ENCODE data around the gene SSBP3.

Gene SSBP3

DNA sequence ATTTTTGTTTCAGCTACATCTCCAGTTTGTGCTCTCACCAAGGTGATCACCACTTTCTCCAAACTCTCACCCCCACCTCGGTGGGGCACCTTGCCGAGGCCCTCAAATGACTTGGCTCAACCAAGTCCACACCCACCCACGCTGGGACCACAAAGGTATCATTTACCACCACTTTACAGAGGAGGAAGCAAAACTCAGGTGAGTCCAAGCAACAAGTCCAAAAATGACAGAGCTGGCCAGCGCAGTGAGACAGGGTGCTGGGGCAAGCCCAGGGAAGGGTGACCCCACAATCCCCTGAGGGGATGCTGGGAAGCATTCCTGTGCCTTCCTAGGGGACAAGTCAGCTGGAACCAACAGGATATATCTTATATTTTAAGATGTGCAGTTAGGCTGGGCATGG is 24.7 kb downstream of the SSBP3 start:
- H3K4me3 ChIP-seq (ENCODE audit: low read depth, low read length), result no peak overlapping the region
- TF ChIP-seq, protein P1, sequence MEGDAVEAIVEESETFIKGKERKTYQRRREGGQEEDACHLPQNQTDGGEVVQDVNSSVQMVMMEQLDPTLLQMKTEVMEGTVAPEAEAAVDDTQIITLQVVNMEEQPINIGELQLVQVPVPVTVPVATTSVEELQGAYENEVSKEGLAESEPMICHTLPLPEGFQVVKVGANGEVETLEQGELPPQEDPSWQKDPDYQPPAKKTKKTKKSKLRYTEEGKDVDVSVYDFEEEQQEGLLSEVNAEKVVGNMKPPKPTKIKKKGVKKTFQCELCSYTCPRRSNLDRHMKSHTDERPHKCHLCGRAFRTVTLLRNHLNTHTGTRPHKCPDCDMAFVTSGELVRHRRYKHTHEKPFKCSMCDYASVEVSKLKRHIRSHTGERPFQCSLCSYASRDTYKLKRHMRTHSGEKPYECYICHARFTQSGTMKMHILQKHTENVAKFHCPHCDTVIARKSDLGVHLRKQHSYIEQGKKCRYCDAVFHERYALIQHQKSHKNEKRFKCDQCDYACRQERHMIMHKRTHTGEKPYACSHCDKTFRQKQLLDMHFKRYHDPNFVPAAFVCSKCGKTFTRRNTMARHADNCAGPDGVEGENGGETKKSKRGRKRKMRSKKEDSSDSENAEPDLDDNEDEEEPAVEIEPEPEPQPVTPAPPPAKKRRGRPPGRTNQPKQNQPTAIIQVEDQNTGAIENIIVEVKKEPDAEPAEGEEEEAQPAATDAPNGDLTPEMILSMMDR (IDR thresholded peaks at IDR 0.05; ENCODE audit: low read depth, low read length), result no peak

DNA sequence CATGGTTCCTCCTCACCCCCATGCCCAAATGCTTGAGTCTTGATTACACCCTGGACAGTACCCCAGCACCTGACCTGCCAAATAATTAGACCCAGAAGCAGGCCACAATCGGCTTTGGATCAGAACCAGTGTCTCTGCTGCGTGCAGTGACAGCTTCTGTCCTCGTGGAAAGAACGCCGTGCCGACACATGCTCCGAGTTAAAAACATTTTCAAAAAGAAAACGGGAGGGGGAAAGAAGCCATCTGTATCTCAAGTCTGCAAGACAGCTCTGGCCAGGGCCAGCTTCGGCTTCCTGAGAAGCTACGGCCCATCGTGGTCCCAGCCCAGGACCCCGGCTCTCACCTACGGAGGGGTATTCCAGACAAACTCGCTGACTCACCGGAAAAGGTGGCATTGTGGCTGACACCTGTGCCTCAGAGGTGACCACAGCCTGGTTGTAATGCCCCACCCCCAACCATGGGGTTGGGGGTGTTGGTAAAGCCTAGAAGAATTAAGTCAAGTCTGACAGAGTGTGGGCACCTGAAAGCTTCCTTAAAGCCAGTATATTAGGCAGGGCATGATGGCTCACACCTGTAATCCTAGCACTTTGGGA is 25.8 kb downstream of the SSBP3 start:
- TF ChIP-seq, protein P1 (IDR thresholded peaks at IDR 0.05; ENCODE audit: low read depth, low read length), result no peak
- H3K4me3 ChIP-seq (ENCODE audit: low read depth, low read length), result no peak overlapping the region

DNA sequence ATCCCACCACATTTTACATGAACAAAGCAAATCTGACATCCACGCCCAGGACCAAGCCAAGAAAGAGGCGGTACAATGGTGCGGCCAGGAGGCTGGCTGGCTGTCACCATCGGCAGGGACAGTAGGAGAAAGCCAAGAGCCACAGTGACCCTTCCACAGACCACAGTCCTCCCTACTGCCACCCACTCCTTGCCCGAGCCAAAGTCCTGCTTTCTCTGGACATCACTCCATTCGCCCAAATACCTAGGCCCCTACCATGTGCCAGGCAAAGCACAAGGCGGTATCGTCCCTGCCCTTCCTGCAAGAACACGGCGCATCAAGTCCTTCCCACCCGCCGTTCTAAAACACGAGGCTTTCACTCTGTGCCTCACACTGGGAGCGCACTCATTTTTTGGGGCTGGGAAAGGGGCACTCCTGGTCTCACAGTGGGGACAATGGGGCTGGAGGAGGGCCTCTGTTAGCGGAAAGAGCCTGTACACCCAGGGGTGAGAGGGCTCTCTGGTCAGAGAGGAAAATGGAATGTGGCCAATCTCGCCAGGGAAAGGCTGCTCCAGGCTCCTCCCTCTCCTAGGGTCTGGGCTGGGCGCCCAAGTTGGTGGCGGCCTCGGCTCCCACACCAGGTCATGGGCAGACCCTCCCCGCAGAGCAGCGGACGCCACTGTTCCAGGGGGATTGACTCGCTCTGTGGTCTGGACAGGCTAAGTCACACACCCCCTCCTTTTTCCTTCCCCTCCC is 26.5 kb downstream of the SSBP3 start:
- no peak overlapping the region for H3K4me3 ChIP-seq (ENCODE audit: low read depth, low read length)
- TF ChIP-seq, protein P1 (IDR thresholded peaks at IDR 0.05; ENCODE audit: low read depth, low read length), result no peak

DNA sequence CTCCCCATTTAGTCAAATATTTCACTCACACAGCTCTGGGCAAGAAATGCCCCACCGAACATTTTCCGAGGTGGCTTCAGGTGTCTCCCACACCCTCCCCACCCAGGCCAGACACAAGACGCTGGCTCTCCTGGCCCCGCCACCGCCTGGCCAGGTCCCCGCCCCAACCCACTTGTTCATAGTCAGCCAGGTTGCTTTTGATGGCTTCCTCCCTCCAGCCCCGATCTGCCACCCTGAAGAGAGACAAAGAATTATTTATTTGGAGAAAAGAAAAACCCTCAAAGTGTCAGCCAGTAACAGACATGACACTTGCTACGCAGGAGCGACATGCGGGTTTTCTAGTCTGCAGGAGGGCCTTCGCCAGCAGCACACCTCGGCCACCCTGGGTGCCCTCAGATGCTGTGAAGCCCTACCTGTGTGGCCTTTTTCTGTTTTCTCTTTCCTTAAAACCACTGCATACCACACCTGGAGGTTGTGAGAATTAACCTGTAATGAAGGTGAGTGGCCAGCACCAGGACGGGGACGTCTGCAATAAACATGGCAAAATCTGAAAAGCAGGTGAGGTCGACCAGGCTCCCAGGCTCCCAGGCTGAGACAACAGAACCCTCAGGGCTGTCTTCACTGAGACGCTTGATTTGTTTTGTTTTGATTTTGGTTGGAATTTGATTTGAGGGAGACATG is 27.2 kb downstream of the SSBP3 start:
- H3K4me3 ChIP-seq (ENCODE audit: low read depth, low read length), result no peak overlapping the region
- TF ChIP-seq, protein P1 (IDR thresholded peaks at IDR 0.05; ENCODE audit: low read depth, low read length), result no peak

DNA sequence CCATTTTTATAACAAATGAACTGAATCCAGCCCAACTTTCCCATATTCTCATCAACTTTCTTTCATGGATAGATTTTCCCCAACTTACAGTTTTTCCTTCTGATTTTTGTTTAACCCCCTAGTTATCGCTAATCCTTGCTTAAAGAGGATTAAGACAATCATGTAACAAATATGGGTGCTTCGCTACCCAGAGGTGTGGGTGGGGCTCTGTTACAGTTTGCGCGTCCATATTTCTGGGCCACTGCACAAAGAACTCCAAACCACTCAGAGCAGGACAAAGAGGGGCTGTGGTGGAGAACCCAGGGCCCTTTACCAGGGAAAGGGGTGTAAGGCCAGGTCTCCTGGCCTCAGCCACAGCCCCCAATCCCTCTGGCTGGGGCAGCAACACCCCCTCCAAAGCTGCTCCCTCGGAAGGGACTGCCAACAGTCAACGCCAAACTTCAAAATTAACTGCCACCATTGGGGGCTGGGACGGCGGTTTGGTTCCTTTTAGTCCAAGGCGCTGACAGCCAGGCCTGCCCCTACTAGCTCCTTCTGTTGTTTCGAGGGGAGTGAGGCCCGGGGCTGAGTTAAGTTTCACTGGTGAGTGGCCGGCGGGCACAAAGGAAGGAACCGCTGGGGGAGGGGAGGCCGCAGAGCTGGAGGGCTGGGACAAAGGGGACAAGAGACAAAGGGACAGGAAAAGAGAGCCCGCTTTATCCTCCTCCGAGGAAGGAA is 27.9 kb downstream of the SSBP3 start:
- H3K4me3 ChIP-seq (ENCODE audit: low read depth, low read length), result no peak overlapping the region
- TF ChIP-seq, protein P1 (IDR thresholded peaks at IDR 0.05; ENCODE audit: low read depth, low read length), result no peak

DNA sequence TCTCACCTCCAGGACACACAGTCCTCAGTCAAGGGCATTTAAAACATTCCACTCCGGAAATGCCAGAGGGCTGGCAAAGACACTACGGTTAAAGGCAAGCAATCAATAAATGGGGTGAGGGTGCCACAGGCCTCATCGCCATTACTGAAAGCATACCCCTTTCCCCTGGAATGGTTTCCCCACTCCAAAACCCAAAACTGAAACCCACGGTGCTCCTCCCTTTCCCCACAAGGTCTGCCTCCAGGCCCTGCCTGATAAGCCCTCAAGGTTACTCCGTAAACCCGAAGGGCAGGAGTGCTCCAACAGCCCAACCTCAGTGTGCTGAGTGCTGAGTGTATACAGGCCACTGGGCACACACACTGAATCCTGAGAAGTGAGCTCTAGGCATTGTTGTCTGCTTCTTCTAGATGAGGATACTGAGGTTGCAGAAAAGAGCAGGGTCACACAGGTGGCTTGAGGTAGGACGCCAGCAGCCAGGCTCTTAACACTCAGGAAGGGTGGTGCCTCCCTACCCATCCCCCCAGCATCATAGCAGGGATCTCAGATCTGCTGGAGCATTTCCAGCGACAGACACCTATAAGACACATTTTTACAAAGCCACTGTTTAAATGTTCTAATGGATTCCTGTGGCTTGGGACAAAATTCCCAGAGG is 29.0 kb downstream of the SSBP3 start:
- no peak overlapping the region for H3K4me3 ChIP-seq (ENCODE audit: low read depth, low read length)
- TF ChIP-seq, protein P1 (IDR thresholded peaks at IDR 0.05; ENCODE audit: low read depth, low read length), result no peak
